Effector memory CD8-positive, alpha-beta T cell (primary cell): ENCODE measurements around the gene MRPL53.
A peak's percentile ranks its signal among the peaks of the same experiment; 100 is the strongest.

Source experiments
- ATAC-seq: fragments of 150-1000 bp; cut with Tn5 transposase; replicated peaks from 2 replicates; pipeline ENCODE4 v1.10.0; 2021; ENCODE audit warnings: mild to moderate bottlenecking, moderate library complexity
- DNase-seq, 3 experiments: peaks; one replicate each; pipeline ENCODE4 v3.0.0; 2021
- H3K27ac Mint-ChIP-seq, 2 donors: one replicate each; pipeline ENCODE4 v1.8.0; 2022; ENCODE audit warnings: mild to moderate bottlenecking in 2 of 2, mixed read lengths in 2 of 2, moderate library complexity in 2 of 2
- H3K27me3 Mint-ChIP-seq, 2 donors: one replicate each; pipeline ENCODE4 v1.8.0; 2022; ENCODE audit warnings: mixed read lengths in 2 of 2
- H3K36me3 Mint-ChIP-seq: one replicate; pipeline ENCODE4 v1.8.0; 2022; ENCODE audit warnings: mild to moderate bottlenecking, moderate library complexity, mixed read lengths; ENCODE audit not compliant: insufficient read depth
- H3K4me1 Mint-ChIP-seq, 2 donors: one replicate each; pipeline ENCODE4 v1.8.0; 2022; ENCODE audit warnings: low read depth in 2 of 2, mixed read lengths in 2 of 2
- H3K4me3 Mint-ChIP-seq, 2 donors: one replicate each; pipeline ENCODE4 v1.8.0; 2022; ENCODE audit warnings: mild to moderate bottlenecking in 2 of 2, mixed read lengths in 2 of 2, moderate library complexity in 2 of 2
- H3K9me3 Mint-ChIP-seq, 2 donors: one replicate each; pipeline ENCODE4 v1.8.0; 2022; ENCODE audit warnings: mixed read lengths in 2 of 2

The MRPL53 gene

DNA sequence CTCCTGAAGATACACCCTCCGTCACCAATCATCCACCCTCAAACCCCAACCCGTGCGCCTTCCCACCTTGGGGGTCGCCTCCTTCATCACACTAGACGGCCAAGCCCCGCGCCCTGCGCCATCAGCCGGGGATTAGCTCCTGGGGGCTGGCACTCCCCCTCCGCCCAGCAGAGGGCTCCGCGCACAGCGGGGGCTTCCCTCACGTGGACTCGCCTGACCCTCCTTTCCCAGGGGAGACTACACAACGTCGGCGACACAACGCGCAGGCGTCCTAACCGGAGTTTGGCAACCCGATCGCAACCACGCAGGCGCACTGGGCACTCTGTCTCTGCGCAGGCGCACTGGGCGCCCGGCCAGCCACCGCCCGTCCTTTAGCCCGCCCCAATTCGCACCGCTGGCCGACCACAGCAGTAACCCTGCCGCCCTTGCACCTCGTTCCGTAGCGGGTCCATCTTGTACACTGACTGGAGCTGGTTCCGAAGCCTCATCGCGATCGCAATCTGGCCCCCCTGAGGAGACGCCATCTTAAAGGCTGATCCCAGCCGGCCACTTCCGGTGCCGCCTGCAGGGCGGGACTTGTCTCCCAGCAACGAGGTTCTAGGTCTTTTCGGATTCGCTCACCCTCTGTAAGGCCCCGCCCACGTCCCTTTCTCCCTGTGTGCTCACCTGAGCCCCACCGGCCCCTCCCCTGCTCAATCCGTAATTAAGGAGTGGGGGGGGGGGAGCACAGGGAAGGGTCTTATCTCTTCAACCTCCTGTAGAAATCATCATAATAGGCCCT lies 34.9 kb upstream of the MRPL53 start, which contains the start of gene PCGF1:
TSS of gene PCGF1 (minus strand) at position 551 of the 781 bp plus-strand sequence. CDS start at position 524, 27 bp downstream.
- H3K4me1 Mint-ChIP-seq: peaks cover 32 to 44% of the 10 kb centered on the region in 2 donors
- ATAC-seq (peak; percentile 93), DNase-seq (peak; percentile 98 to 99 (median 99))
- H3K9me3 Mint-ChIP-seq: no peaks in the 10 kb centered on the region
- H3K27me3 Mint-ChIP-seq: peaks cover 0 to 35% of the 10 kb centered on the region in 2 donors
- H3K36me3 Mint-ChIP-seq: peaks cover 39% of the 10 kb centered on the region
- H3K27ac Mint-ChIP-seq: peak within 1 kb of the TSS; percentile 99
- peak within 1 kb of the TSS; percentile 93 to 97 for H3K4me3 Mint-ChIP-seq

DNA sequence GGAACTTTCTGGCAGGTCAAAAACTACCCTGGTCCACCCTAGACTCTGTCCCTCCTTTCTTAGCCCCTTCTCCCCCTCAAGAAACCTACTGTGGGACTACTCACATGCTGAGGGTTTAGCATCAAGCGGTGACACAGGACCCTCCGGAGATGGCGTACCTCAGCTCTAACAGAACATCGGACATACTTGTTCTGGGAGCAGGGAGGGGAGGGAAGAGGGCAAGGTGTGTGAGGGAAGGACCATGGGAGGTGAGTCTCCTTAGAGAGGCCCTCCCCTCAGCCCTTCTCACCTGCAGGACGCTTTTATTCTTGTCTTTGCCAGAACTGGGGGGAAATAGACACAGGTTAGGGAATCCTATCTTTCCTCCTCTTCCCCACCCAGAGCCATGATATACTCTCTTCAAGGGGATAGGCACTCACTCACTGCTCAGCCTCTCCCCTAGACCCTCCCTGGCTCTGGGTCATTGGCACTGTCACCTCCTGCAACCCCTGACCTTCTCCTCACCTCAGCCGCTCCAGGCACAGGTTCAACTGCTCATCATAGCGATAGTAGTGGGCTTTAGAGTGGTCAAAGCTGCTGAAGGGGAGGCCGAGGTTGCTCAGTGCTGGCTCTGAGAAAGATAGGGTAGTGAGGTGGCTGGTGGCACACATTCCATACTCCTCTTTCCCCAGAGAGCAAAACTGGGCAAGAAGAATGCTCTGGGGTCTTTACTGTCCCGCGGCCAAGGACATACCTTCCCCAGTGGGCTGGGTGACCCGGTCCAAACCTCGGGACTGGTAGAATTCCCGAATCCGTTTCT lies 33.2 kb upstream of the MRPL53 start:
- H3K9me3 Mint-ChIP-seq: no peaks in the 10 kb centered on the region
- H3K4me1 Mint-ChIP-seq: peaks cover 37 to 53% of the 10 kb centered on the region in 2 donors
- H3K4me3 Mint-ChIP-seq: peak overlapping the region; percentile 93 to 97
- H3K36me3 Mint-ChIP-seq: peaks cover 42% of the 10 kb centered on the region
- H3K27me3 Mint-ChIP-seq: peaks cover 0 to 36% of the 10 kb centered on the region in 2 donors
- ATAC-seq (no peak), DNase-seq (no peak)
- H3K27ac Mint-ChIP-seq: peak overlapping the region; percentile 9 to 99

DNA sequence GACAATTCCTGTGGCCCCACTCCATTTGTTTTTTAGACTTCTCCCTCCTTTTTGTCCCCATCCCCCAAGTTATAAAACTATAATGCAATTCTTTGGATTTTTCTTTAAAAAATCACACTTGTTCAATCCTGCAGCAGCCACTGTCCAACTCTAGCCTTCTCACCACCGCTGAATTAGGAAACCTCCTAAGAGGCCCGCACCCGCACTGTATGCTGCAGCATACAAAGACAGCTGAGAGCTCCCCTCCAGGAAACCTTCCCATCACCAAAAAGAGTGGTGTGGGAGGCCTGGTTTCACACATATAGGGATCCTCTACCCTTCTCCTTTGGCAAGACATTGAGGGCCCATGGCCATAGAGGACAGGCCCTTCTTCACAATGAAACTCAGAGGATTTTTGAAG lies 32.1 kb upstream of the MRPL53 start:
- H3K36me3 Mint-ChIP-seq: peaks cover 42% of the 10 kb centered on the region
- peaks cover 0 to 46% of the 10 kb centered on the region in 2 donors for H3K27me3 Mint-ChIP-seq
- no peak for DNase-seq
- peak overlapping the region in 1 of 2 donors; percentile 9 for H3K27ac Mint-ChIP-seq
- H3K4me1 Mint-ChIP-seq: peaks cover 37 to 53% of the 10 kb centered on the region in 2 donors
- H3K4me3 Mint-ChIP-seq: peak overlapping the region; percentile 69 to 77
- H3K9me3 Mint-ChIP-seq: no peaks in the 10 kb centered on the region
- ATAC-seq: no peak

DNA sequence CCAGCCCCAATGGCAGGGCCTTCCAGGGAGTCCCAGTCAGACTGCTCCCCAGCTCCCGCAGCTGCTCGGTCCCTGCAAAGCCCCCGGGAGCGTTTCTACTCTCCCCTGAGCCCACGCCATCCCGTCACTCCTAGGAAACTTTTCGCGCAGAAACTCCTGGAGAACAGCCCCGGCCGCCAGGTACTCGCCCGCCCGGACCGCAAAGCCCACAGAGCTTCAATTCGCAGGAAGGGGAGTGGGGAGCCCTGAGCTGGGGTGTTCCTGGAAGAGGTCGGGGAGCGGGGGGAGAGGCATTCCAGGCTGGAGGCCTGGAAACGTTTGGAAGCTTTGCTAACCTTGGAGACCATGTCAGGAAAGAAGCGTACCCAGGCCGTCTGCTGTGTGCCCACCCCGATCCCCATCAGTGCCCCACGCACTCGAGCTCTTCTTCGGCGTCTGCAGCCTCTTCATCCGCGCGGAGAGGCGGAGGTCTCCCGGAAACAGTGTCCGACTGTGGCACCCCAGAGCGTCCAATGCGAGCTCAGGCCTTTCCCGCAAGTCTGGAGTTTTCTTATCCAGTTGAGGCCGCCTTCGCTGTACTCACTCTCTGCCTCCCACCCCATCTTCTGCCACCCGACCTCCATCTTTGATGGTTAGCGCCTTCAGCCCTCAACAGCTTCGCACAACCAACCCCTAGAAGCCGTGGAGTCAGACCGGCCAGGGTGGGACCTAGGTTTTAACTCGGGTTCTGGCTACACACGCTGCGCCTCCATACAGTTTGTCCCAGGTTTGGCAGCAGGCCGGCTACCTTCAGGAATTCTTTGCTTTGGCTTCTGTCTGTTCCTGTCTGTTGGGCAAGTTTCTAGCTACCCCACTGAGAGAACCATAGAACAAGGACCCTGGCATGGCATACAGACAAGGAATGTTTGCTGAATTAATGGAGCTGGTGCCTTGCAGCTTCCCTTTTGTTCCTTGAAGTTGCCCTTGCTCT lies 31.3 kb upstream of the MRPL53 start:
- no peak for DNase-seq
- Mint-ChIP-seq H3K36me3 (peaks cover 42% of the 10 kb centered on the region), H3K9me3 (no peaks in the 10 kb centered on the region), H3K27ac (peak overlapping the region in 1 of 2 donors; percentile 77), H3K27me3 (peaks cover 0 to 54% of the 10 kb centered on the region in 2 donors), H3K4me3 (peak overlapping the region; percentile 69 to 77), H3K4me1 (peaks cover 42 to 58% of the 10 kb centered on the region in 2 donors)
- ATAC-seq: no peak

DNA sequence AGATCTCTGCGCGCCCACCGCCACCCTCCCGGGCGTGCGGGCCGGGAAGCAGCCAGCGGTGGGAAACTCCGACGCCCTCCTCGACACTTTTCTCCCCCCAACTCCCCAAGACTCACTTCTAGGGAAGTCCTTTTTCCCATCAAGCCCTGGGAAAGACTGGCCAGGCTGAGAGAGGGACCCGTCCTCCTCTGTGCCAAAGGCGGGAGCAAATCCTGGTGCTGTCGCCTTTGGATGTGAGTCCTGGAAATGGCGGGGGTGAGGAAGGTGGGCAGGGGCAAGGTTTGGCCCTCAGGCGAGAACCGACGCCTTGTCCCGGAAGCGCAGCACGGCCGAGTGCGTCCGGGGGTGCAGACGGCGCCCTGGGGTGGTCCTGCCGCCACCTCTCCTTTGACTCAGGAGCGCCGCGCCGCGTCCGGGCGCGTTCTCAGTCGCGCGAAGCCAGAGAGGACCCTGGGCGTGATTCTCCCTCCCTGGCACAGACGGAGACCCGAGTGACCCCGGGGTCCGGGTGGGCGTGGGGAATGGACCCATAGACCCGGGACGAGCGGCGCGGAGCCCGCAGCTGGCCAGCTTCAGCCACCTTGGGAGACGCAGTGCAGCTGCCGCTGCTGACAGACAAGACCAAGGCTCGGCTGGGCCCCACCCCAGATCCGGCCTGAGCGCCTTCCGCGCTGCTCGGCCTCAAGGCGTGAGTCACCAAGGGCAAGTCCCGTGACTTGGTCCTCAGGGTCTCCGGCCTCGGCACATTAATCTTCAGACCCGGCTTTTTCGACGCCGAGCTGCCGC lies 30.4 kb upstream of the MRPL53 start:
- Mint-ChIP-seq H3K4me1 (peaks cover 42 to 60% of the 10 kb centered on the region in 2 donors), H3K36me3 (peaks cover 33% of the 10 kb centered on the region), H3K9me3 (no peaks in the 10 kb centered on the region), H3K4me3 (peak overlapping the region; percentile 69 to 77), H3K27ac (peak overlapping the region in 1 of 2 donors; percentile 77), H3K27me3 (peaks cover 6 to 63% of the 10 kb centered on the region in 2 donors)
- ATAC-seq (no peak), DNase-seq (peak in 1 of 3 experiments; percentile 32)

DNA sequence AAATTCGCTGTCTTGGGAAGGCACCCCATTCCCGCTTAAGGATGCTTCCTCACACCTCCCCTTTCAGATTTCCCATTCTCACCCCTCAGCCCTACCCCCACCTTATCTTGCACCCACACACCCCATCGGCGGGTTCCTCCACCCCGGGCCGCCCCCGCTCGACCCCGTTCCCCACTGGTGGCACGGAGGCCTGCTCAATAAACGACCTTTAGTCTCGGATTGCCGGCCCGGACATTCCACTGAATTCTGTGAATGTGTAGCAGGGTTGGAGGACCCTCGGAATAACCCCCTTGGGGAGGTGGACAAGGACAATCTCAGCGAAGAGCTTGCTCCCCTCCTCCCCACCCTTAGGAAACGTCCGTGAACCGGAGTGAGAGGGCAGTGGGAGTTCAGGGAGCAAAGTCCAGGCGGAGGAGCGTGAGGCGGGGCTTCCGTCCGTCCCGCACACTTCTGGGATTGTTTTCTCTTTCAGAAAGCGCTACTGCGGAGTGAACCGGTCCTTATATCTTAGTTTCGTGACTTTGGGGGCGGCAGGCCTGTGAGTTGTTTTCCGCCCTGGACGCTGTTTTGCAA lies 29.8 kb upstream of the MRPL53 start:
- DNase-seq (no peak), ATAC-seq (no peak)
- Mint-ChIP-seq H3K36me3 (peaks cover 27% of the 10 kb centered on the region), H3K4me3 (peak overlapping the region; percentile 69 to 77), H3K27me3 (peaks cover 6 to 68% of the 10 kb centered on the region in 2 donors), H3K4me1 (peaks cover 37 to 54% of the 10 kb centered on the region in 2 donors), H3K27ac (no peak overlapping the region), H3K9me3 (no peaks in the 10 kb centered on the region)

DNA sequence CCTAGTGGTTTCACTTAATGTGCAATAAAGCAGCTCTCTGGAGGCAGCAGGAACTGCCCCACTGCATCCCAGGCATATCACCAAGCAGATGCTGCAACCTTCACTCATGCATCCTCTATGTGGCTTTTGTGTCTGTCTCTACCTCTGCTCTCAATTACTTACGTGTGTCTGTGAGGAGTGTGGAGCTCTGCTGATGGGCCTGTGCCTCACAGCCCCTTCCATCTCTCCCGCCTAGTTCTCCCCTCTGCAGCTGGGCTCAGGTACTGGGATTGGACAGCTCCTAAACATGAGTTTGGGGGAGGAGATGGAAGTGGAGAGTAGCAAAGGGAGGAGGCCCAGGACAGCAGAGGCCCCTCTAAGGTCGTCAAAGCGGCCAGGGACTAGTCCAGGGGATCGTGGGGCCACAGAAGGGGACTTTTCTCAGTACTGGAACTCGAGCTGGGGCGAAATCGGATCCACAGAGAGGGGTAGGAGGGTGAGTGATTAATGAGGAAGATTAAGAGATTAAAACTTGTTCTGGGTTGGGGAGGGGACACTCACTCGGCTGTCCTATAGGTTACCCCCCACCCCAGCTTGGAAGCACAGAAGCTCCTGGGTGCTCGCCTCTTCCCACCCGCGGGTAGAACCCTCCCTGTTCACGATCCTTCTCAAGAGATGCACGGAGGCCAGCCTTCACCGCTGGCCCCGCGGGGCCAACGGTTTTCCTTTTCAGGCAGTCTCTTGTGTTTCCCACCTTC lies 29.0 kb upstream of the MRPL53 start:
- Mint-ChIP-seq H3K4me3 (peak overlapping the region; percentile 69 to 77), H3K36me3 (peaks cover 22% of the 10 kb centered on the region), H3K9me3 (no peaks in the 10 kb centered on the region), H3K4me1 (peaks cover 30 to 47% of the 10 kb centered on the region in 2 donors), H3K27me3 (peaks cover 6 to 68% of the 10 kb centered on the region in 2 donors), H3K27ac (no peak overlapping the region)
- ATAC-seq: no peak
- DNase-seq: no peak

DNA sequence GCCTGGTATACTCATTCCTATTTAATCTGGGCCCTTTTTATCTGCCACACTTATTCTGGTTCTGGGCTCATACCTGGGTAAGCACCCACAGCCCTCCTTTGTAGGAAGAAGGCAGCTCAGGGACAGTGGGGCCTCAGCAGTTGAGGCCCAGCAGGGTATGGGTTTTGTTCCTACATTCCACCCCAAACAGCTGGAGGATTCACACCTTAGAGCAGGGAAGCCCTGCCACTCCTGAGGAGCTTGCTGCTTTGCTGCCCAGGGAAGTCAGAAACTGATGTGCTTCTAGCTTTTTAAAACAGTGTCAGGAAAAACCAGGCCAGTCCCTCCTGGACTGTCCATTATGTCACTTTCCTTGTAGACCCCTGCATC lies 28.1 kb upstream of the MRPL53 start:
- Mint-ChIP-seq H3K27me3 (peaks cover 6 to 68% of the 10 kb centered on the region in 2 donors), H3K4me1 (peaks cover 27 to 46% of the 10 kb centered on the region in 2 donors), H3K27ac (no peak overlapping the region), H3K9me3 (no peaks in the 10 kb centered on the region), H3K36me3 (peaks cover 22% of the 10 kb centered on the region), H3K4me3 (no peak overlapping the region)
- no peak for DNase-seq
- no peak for ATAC-seq

DNA sequence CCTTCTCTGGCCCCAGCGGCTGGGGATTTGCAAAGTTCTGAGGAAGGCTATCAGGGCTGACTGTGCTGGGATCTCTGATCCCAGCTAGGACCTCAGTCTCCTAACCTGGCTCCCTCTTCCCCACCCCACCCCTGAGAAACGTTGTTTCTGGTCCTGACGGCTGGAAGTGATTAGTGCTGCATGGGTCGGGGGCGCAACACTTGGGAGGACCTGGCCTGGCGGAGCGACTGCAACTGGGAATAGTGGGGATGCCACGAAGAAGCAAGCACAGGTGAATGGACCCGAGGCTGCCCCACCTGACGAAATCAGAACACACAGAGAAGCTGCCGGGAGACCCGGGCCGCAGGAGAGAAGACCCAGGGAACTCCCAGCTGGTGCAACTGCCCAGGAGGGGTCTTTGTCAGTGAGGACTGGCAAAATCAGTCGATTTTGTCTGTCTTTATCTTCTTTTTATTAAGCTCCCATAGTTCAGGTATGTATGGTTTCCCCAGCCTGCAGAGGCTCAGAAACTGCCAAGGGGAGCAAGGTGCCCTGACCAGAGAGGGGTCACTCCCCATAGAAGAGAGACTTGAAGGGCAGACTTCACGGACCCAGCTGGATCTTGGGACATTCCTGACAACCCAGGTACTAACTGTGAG lies 27.6 kb upstream of the MRPL53 start:
- Mint-ChIP-seq H3K4me3 (peak overlapping the region in 1 of 2 donors; percentile 25), H3K9me3 (no peaks in the 10 kb centered on the region), H3K27ac (no peak overlapping the region), H3K36me3 (peaks cover 17% of the 10 kb centered on the region), H3K4me1 (peaks cover 27 to 44% of the 10 kb centered on the region in 2 donors), H3K27me3 (peaks cover 6 to 68% of the 10 kb centered on the region in 2 donors)
- ATAC-seq (no peak), DNase-seq (no peak)

DNA sequence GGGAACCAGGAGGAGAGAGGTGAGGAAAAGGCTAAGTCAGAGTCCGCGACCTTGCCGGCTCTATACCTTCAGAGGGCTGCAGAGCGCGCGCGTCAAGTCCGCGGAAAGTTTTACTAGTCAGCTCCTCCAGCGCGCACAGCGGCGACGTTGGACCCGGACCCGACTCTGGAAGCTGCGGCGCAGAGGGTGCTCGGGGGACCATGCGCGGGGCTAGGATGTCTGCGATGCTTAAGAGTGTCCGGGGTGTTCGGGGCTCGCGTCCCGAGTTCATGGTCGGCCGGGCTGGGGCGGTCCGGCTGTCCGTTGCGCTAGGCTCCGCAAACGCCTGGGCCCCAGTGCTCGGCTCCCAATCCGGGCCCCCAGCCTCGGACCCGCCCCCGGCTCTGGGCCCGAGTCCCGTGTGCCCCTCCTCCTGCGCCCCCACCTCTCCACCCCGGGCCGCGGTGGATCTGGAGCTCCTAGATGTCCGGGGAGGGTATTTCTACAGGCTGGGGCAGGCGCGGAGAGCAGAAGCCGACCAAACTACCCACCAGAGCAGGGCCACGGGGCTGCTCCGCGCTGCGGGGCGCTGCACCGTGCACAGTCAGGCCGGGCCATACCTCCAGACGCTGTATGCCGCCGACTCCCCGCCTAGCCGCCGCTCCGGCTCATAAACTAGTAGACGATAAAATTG lies 26.9 kb upstream of the MRPL53 start, which contains the start of gene LBX2:
TSS of gene LBX2 (minus strand) at position 337 of the 673 bp plus-strand sequence. CDS start at position 271, 66 bp downstream.
- Mint-ChIP-seq H3K4me3 (peak within 1 kb of the TSS; percentile 82 to 93), H3K36me3 (peaks cover 11% of the 10 kb centered on the region), H3K4me1 (peaks cover 22 to 37% of the 10 kb centered on the region in 2 donors), H3K27ac (peak within 1 kb of the TSS; percentile 8 to 81), H3K9me3 (no peaks in the 10 kb centered on the region), H3K27me3 (peaks cover 6 to 63% of the 10 kb centered on the region in 2 donors)
- ATAC-seq: no peak
- no peak for DNase-seq
